HG02943 (cell line): ENCODE data around the gene GATA5.

Source experiments
- ATAC-seq: cut with Tn5 transposase; IDR thresholded peaks from one replicate; pipeline ENCODE4 v1.9.1; 2021; ENCODE audit warnings: mild to moderate bottlenecking, low read depth, moderate library complexity; ENCODE audit not compliant: unreplicated experiment

Gene GATA5

DNA sequence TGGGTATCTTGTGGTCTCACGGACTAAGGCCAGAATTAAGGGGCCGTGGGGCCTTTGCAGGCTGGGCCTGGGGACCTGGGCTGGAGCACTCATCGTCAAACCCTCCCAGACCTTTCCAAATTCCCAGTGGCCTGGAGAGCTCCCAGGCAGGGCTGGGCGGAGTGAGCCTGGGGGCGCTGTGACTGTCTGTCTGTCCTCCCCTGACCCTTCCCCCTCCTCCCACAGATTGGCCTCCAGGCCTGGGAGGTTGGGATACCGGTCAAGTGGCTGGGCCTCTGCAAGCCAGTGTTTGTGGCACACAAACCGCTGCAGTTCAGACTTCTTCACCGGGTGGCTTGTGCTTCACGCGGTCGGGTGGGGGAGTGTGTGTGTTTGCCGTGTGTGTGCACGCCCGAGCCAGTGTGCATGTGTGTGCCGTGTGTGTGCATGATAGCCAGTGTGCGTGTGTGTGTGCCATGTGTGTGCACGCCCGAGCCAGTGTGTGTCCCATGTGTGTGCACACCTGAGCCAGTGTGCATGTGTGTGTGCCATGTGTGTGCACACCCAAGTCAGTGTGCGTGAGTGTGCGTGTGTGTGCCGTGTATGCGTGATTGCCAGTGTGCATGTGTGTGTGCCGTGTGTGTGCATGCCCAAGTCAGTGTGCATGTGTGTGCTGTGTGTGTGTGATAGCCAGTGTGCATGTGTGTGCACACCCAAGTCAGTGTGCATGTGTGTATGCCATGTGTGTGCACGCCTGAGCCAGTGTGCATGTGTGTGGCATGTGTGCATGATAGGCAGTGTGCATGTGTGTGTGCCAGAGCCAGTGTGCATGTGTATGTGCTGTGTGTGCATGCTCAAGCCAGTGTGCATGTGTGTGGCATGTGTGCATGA is 54.7 kb downstream of the GATA5 start:
- no peak for ATAC-seq

DNA sequence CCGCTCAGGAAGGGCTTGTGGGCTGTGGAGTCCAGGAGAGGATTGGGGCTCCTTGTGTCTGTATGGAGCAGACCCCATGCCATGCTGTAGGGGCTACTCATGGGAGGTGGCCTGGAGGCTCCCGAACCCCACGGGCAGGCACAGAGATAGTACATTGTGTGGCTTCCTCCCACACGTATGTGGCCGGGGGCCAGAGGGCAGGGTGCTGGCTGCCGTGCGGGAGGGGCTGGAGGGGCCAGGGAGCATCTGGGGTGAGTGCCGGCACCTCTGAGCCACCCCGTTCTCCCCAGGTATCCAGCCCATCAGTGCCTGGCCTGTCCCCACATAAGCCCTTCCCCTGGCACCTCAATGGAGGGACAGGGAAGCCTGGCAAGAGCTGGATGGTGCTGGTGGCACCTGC is 56.0 kb downstream of the GATA5 start:
- no peak for ATAC-seq

DNA sequence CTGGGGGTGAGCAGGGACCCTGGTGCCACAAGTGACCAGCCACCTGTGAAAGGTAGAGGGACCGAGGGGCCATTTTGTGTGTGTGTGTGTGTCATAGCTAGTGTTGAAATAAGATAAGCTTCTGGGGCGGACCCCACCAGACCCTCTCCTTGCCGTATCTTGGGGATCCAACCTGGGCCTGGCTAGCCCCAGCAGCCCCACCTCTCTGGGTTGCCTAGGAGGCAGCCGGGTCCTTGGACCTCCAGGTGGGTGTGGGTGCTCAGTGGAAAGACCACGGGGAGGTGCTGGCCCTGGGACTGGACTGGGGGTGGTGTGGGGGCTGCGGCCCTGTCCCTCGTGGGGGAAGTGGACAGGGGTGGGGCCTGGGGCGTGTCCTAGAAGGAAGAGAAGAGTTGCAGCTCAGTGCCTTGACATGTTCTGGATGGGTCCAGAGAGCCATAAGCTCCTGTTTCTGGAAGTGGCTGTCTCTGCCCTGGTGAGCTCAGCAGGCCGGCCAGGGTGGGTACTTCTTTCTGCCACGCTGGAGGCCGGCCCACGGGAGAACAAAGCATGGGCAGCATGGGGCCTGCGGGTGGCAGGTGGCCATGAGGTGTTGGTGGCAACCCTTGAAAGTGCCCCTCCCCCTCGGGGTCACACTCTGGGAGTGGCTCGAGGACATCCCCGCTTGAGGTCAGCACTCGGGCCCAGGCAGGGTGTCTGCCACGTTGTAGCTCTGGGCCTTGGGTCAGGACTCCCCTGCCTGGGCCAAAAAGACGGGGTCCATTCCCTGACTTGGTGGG is 56.9 kb downstream of the GATA5 start:
- ATAC-seq, result no peak

DNA sequence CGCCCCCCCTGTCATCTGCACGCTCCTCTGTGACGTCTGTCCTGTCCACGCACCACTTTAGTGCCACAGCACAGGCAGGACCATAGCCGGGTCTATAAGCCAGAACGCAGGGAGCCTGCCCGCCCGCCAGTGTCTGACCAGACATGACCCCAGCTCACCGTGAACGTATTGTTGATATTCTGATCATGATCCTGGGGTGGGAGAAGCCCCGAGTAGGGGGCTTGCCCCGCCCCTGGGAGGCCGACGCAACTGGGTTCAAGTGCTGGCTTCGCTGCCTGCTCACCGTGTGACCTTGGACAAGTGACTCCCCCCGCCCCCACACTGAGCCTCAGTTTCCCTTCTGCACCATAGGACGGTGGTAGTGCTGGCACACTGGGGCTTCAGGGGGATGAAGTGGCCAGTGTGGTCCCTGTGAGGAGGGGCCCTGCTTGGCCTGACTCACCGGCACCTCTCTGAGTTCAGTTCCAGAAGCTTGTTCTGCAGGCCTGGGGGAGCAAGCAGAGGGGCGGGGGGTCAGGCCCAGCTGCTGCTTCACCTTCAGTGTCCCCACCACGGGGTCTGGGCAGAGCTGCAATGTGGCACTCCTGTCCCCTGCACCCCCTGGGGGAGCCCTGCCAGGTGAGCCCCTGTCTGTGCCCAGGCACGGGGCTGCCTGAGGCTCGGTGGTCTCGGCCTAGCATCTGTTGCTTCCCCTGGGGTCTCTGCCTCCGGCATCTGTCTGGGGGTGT is 57.6 kb downstream of the GATA5 start:
- ATAC-seq, result no peak

DNA sequence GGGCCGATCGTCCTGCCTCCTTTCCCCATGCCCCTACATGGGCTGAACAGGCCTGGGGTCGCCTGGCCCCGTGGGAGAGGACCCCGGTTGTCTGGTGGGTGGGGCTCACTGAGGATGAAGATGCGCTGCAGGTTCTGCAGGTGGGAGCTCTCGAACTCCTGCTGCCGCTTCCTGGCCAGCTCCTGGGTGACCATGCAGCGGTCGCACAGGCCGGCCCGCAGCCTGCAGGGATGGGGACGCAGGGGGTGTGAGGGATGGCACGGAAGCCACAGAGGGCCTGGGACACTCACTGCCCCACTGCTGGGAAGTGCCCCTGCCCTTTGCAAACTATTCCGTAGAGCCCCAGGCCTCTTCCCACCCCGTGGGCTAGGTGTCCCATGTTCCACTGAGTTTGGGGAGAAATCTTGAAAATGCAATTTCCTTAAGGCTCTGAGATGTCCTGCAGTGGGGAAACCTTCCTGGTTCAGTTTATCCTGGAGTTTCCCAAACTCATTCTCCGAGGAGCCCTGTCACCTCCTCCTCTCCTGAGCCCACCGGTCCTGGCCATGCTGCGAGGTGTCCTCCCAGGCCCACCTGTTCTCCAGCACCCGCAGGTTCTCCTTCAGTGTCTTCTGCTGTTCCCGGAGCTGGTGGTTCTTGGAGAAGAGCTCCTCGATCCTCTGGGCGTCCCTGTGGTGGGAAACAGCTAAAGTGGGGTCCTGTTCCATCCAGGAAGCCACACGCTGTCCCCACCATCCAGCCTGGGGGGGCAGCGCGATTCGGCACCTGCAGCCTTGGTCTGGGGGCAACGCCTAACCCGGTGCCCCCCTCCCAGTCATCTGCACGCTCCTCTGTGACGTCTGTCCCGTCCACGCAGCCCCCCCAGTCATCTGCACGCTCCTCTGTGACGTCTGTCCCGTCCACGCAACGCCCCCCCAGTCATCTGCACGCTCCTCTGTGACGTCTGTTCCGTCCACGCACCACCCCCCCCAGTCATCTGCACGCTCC is 58.9 kb downstream of the GATA5 start:
- ATAC-seq, result no peak

DNA sequence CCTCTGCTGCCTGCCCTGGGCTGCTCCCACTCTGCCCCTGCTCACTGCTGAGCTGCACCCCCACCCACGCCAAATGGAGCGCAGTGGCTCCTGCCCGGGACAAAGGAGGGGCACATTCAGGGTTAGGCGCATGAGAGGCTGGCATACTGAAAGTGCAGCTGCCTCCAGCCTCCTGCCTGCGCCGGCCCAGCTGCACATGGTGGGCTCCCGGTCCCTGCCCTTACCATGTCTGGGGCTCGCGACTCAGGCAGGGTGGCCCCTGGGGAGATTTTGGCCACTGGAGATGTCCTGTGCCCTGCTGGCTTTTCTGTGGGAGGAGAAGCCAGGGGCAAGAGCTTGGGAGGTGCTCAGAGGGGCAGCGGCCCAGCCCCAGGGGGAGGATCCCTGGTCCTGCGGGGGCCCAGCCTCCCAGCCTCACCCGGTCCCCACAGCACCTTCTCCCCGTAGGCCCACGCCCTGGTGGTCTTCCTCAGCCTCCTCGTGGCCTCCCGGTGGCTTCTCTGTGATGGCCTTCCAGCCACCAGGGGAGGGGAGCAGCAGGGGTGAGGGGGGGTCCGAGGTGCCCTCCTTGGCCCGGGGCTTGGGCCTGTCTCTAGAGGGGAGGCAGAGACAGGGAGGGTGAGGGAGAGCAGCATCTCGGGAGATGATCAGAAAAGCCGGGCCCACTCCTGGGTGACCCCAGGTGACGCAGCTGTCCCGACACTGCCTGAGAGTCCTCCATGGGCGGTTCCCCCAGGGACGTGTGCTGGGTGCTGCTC is 60.3 kb downstream of the GATA5 start:
- no peak for ATAC-seq

DNA sequence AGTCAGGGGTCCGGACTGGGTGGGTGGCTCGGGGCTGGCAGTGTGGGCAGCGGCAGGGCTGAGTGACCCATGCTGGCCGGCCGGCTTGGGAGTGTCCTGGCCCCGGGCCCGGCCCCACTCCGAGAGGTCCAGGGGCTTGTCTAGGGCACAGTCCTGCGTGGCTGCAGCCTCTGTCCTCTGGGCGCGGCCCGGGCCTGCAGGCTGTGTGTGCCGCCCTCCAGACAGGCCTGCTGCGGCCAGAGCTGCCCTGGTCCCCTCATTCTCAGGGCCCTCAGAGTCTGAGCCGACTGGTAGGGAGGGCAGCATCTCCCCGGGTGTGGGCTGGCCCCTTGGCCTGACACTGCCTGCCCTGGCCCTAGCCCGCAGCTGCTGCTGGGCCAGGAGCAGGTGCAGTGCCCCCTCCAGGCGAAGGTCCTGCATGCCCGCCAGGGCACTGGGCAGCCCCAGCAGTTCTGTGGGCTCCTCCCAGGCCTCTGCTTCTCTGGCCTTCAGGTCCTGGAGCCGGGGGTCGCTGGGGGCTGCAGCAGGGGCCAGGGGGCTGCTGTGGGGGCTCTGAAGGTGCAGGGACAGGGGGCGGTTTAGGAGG is 61.8 kb downstream of the GATA5 start:
- no peak for ATAC-seq
